Measurements from ENCODE around the gene RAD51B.

- TF ChIP-seq CTCF (conservative IDR thresholded peaks at IDR 0.05; ENCODE audit: low read depth, low read length) (no peak), EZH2 (IDR thresholded peaks at IDR 0.05; ENCODE audit: borderline replicate concordance, low read depth, low read length, poor library complexity, severe bottlenecking) (no peak)
Measured at GRCh38 chr14:68148763-68149162, 329.2 kb downstream of the RAD51B start.

Measured in A673 (cell line).